Uterus (tissue), 2 donors: Measurements from ENCODE around the gene PRDX1.

Source experiments
- POLR2A ChIP-seq, 2 donors: fragments of 450-650 bp; IDR thresholded peaks; one replicate each; pipeline ENCODE4 v1.6.1; 2016; ENCODE audit warnings: antibody characterized with exemption in 2 of 2, mild to moderate bottlenecking in 1 of 2, moderate library complexity in 1 of 2
- TF ChIP-seq, protein P1 (sequence below), 4 experiments: fragments of 200-600 bp in 2 of 4; fragments of 450-650 bp in 2 of 4; sonication (generic) in 2 of 4; IDR thresholded peaks; one replicate each; pipeline ENCODE4 v1.5.1; 2016 to 2019; ENCODE audit warnings: antibody characterized with exemption in 4 of 4, mild to moderate bottlenecking in 2 of 4, moderate library complexity in 1 of 4

DNA sequence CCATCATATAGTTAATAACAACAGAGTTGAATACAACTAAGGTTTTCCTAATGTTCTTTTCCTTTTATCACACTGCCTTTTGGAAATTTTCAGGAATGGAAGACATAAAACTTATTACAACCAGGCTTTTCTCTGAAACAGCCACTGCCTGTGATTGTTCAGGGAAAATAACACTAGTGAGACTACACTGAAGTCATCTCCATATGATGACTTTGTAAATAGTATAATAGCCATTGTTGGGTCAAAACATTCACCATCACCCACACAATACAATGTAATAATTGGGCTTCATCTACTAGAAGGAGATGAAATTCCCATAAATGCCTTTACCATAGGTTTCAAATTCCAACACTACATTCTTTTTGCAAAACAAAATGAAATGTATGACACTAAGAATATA is 35.7 kb downstream of the PRDX1 start:
- TF ChIP-seq, protein P1, sequence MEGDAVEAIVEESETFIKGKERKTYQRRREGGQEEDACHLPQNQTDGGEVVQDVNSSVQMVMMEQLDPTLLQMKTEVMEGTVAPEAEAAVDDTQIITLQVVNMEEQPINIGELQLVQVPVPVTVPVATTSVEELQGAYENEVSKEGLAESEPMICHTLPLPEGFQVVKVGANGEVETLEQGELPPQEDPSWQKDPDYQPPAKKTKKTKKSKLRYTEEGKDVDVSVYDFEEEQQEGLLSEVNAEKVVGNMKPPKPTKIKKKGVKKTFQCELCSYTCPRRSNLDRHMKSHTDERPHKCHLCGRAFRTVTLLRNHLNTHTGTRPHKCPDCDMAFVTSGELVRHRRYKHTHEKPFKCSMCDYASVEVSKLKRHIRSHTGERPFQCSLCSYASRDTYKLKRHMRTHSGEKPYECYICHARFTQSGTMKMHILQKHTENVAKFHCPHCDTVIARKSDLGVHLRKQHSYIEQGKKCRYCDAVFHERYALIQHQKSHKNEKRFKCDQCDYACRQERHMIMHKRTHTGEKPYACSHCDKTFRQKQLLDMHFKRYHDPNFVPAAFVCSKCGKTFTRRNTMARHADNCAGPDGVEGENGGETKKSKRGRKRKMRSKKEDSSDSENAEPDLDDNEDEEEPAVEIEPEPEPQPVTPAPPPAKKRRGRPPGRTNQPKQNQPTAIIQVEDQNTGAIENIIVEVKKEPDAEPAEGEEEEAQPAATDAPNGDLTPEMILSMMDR (IDR thresholded peaks at IDR 0.05): no peak
- TF ChIP-seq POLR2A (IDR thresholded peaks at IDR 0.05): no peak
